MM.1S (cell line): ENCODE results near the gene R3HDM1.
A peak's percentile ranks its signal among the peaks of the same experiment; 100 is the strongest.

ENCODE experiments used
- DNase-seq: peaks from one replicate; pipeline ENCODE4 v3.0.0-alpha.2; 2015
- H2AFZ ChIP-seq: fragments of 300-600 bp; sonication (generic); 2 replicates; pipeline ENCODE4 v1.6.0; 2016; ENCODE audit warnings: antibody characterized with exemption, low read length
- H3F3A ChIP-seq: fragments of 300-600 bp; sonication (generic); 2 replicates; pipeline ENCODE4 v1.6.1; 2016; ENCODE audit warnings: mild to moderate bottlenecking, antibody characterized with exemption, low read length, moderate library complexity, mixed read lengths; ENCODE audit not compliant: insufficient read depth
- H3K27ac ChIP-seq: fragments of 300-600 bp; sonication (generic); 2 replicates; pipeline ENCODE4 v1.5.1; 2016; ENCODE audit warnings: mild to moderate bottlenecking, low read length
- H3K27me3 ChIP-seq: fragments of 300-600 bp; sonication (generic); replicated peaks from 2 replicates; pipeline ENCODE4 v1.6.0; 2016; ENCODE audit warnings: low read length; ENCODE audit not compliant: insufficient read depth
- H3K36me3 ChIP-seq: fragments of 300-600 bp; sonication (generic); replicated peaks from 2 replicates; pipeline ENCODE4 v1.6.1; 2016; ENCODE audit warnings: mild to moderate bottlenecking, low read length, mixed read lengths; ENCODE audit not compliant: insufficient read depth
- H3K4me1 ChIP-seq: fragments of 300-600 bp; sonication (generic); 2 replicates; pipeline ENCODE4 v1.6.1; 2016; ENCODE audit warnings: low read length, mixed read lengths
- H3K4me2 ChIP-seq: fragments of 300-600 bp; sonication (generic); 2 replicates; pipeline ENCODE4 v1.6.0; 2016; ENCODE audit warnings: low read depth, low read length
- H3K4me3 ChIP-seq: fragments of 300-600 bp; sonication (generic); 2 replicates; pipeline ENCODE4 v1.5.1; 2016; ENCODE audit warnings: low read length, mixed read lengths
- H3K79me2 ChIP-seq: fragments of 300-600 bp; sonication (generic); 2 replicates; pipeline ENCODE4 v1.6.1; 2016; ENCODE audit warnings: mixed run types, low read length, mixed read lengths
- H3K9ac ChIP-seq: fragments of 300-600 bp; sonication (generic); 2 replicates; pipeline ENCODE4 v1.6.1; 2016; ENCODE audit warnings: low read length, mixed read lengths
- H3K9me2 ChIP-seq: fragments of 300-600 bp; sonication (generic); replicated peaks from 2 replicates; pipeline ENCODE4 v1.6.1; 2016; ENCODE audit warnings: mild to moderate bottlenecking, low read length, mixed read lengths; ENCODE audit not compliant: insufficient read depth
- H3K9me3 ChIP-seq: fragments of 300-600 bp; sonication (generic); replicated peaks from 2 replicates; pipeline ENCODE4 v1.6.1; 2016; ENCODE audit warnings: mild to moderate bottlenecking, low read length, mixed read lengths; ENCODE audit not compliant: insufficient read depth
- H4K20me1 ChIP-seq: fragments of 300-600 bp; sonication (generic); 2 replicates; pipeline ENCODE4 v1.6.1; 2016; ENCODE audit warnings: mild to moderate bottlenecking, low read length, moderate library complexity, mixed read lengths; ENCODE audit not compliant: insufficient read depth
- CTCF ChIP-seq: fragments of 300-600 bp; sonication (generic); IDR thresholded peaks from 2 replicates; pipeline ENCODE4 v1.5.1; 2016; ENCODE audit warnings: antibody characterized with exemption, low read length, mixed read lengths
- EZH2 ChIP-seq: fragments of 300-600 bp; sonication (generic); optimal IDR thresholded peaks from 2 replicates; pipeline ENCODE3; 2017; ENCODE audit warnings: low read depth, mild to moderate bottlenecking, antibody characterized with exemption, low read length, mixed read lengths
- EZH2phosphoT487 ChIP-seq: fragments of 300-600 bp; sonication (generic); IDR thresholded peaks from 2 replicates; pipeline ENCODE4 v1.6.1; 2018; ENCODE audit warnings: antibody characterized with exemption, low read length

R3HDM1 gene

GRCh38 chr2:135510577-135510976, 20.7 kb upstream of the R3HDM1 start:
- no peak for TF ChIP-seq EZH2
- no peak for TF ChIP-seq CTCF
- TF ChIP-seq EZH2phosphoT487 = no peak
- no peak overlapping the region for H3K27ac ChIP-seq
- H3K4me2 ChIP-seq = no peak overlapping the region
- H3K27me3 ChIP-seq = no peaks in the 10 kb centered on the region
- no peak overlapping the region for H2AFZ ChIP-seq
- H3K36me3 ChIP-seq = no peaks in the 10 kb centered on the region
- no peaks in the 10 kb centered on the region for H3K79me2 ChIP-seq
- no peaks in the 10 kb centered on the region for H3K4me1 ChIP-seq
- no peak overlapping the region for H3K9ac ChIP-seq
- H3K9me2 ChIP-seq = no peaks in the 10 kb centered on the region
- H3K4me3 ChIP-seq = no peak overlapping the region
- no peak for DNase-seq
- no peaks in the 10 kb centered on the region for H3F3A ChIP-seq
- H4K20me1 ChIP-seq = no peaks in the 10 kb centered on the region
- H3K9me3 ChIP-seq = no peaks in the 10 kb centered on the region

GRCh38 chr2:135512099-135512498, 19.2 kb upstream of the R3HDM1 start:
- no peaks in the 10 kb centered on the region for H3K9me2 ChIP-seq
- no peaks in the 10 kb centered on the region for H3K9me3 ChIP-seq
- H3K4me1 ChIP-seq = no peaks in the 10 kb centered on the region
- H3K36me3 ChIP-seq = no peaks in the 10 kb centered on the region
- no peaks in the 10 kb centered on the region for H3K79me2 ChIP-seq
- DNase-seq = no peak
- H3K27me3 ChIP-seq = no peaks in the 10 kb centered on the region
- no peak overlapping the region for H3K4me3 ChIP-seq
- TF ChIP-seq EZH2phosphoT487 (no peak), CTCF (no peak), EZH2 (no peak)
- no peaks in the 10 kb centered on the region for H4K20me1 ChIP-seq
- no peak overlapping the region for H2AFZ ChIP-seq
- no peak overlapping the region for H3K27ac ChIP-seq
- H3K4me2 ChIP-seq = no peak overlapping the region
- H3K9ac ChIP-seq = no peak overlapping the region
- no peaks in the 10 kb centered on the region for H3F3A ChIP-seq

GRCh38 chr2:135525786-135526185, 5.5 kb upstream of the R3HDM1 start:
- no peak overlapping the region for H3K4me3 ChIP-seq
- no peaks in the 10 kb centered on the region; the same call in 1 of the 2 replicates for H3K79me2 ChIP-seq

More at GRCh38 chr2:135525786-135526185, 5.5 kb upstream of the R3HDM1 start:
- no peak overlapping the region for H3K4me2 ChIP-seq
- no peak overlapping the region for H2AFZ ChIP-seq
- no peaks in the 10 kb centered on the region for H3K4me1 ChIP-seq
- H3K27me3 ChIP-seq = no peaks in the 10 kb centered on the region
- no peaks in the 10 kb centered on the region for H3K9me2 ChIP-seq
- H3K9ac ChIP-seq = no peak overlapping the region
- H3K27ac ChIP-seq = no peak overlapping the region
- H3K9me3 ChIP-seq = no peaks in the 10 kb centered on the region
- no peak for TF ChIP-seq EZH2phosphoT487
- no peak for TF ChIP-seq CTCF
- no peaks in the 10 kb centered on the region for H4K20me1 ChIP-seq
- H3K36me3 ChIP-seq = no peaks in the 10 kb centered on the region
- peaks cover 6% of the 10 kb centered on the region; the same call in 1 of the 2 replicates for H3F3A ChIP-seq
- peak; percentile 60 for DNase-seq
